Activated CD4-positive, alpha-beta T cell treated with anti-CD3 and anti-CD28 coated beads for 24 hours (primary cell): Measurements from ENCODE around the gene SLC39A11.
"Not testable (repeated sequence)": the region's sequence is repeated elsewhere in the genome, so short reads cannot be mapped to it uniquely, and the experiment has no call there.

Experiments
- DNase-seq, 2 donors: peaks; one replicate each; pipeline ENCODE4 v3.0.0-alpha.2; 2020; ENCODE audit warnings: low read depth in 2 of 2

SLC39A11 gene

DNA sequence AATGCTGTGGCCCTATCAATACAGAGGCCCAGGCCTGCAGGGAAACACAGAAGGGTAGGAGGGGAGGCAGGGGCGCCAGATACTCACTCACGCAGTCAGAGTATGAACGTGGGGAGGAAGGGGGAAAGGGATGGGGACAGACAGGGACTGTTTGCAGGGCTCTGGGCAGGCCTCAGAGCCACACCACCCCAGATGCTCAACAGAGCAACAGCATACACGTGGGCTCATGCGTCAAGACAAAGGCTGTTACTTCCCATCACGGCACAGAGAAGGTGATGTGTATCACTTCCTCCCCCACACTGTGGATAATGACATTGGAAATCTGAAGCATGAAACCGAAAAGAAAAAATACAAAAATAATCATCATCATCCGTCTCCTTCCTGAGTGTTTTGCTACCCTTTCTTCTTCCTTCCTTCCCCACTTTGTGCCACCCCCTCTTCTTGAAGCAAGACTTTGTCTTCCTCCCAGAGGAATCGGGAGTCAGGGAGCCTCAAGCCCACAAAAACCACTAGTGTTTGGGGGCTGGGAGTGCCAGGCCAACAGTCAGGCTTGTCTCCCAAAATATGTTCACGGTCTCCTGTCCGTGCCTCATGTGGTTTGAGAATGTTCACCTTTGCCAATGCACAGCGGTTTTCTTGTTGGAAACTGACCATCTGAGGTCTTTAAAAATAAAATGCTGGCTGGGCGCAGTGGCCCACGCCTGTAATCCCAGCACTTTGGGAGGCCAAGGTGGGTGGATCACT, 20.1 kb downstream of the SLC39A11 start:
- no peak for DNase-seq

GRCh38 chr17:73071066-73071999, 21.2 kb downstream of the SLC39A11 start:
- DNase-seq = no peak

DNA sequence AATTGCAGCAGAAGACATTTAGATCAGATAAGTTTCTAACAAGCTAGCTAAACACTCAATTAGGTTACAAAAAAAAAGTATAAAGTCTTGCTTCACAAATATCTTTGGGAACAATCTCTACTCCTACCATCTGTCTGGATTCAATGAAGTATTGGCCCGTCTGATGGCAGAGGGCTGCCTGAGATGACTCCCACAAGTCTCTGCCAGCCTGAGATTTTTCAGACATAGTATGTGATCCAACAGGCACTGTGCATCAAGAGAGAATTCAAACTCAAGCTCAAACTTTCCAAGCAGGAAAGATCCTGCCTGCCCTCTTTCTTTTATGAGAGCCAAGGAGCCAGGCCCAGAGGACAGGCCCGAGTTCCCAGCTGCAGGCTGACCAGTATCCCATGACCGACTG, 22.6 kb downstream of the SLC39A11 start:
- no peak for DNase-seq

DNA sequence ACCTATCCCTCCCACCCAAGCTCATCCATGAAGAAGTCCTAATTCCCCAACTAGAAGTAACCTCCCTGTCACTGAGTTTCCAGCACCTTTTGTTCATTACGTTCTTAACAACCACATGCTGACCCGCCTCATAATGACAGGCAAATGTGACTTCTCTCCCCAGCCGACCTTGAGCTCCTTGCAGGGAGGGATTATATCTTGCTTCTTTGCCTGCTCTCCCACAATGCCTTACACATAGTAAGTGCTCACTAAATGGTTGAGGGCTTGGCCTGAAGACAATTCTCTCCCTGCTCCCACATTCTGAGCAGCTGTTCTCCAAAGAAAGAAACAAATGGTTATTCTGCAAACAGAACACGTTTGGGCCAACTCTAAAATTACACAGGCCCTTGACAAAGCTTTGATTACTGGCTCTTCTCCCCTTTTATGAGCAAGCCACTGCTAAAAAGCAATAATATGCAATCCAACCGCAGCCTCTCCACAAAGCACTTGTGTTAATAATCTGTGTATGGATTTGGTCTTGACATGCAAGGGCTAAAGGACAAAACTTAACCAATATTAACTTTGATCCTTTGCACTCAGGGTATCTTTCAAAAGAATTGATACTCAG, 23.2 kb downstream of the SLC39A11 start:
- DNase-seq = no peak

DNA sequence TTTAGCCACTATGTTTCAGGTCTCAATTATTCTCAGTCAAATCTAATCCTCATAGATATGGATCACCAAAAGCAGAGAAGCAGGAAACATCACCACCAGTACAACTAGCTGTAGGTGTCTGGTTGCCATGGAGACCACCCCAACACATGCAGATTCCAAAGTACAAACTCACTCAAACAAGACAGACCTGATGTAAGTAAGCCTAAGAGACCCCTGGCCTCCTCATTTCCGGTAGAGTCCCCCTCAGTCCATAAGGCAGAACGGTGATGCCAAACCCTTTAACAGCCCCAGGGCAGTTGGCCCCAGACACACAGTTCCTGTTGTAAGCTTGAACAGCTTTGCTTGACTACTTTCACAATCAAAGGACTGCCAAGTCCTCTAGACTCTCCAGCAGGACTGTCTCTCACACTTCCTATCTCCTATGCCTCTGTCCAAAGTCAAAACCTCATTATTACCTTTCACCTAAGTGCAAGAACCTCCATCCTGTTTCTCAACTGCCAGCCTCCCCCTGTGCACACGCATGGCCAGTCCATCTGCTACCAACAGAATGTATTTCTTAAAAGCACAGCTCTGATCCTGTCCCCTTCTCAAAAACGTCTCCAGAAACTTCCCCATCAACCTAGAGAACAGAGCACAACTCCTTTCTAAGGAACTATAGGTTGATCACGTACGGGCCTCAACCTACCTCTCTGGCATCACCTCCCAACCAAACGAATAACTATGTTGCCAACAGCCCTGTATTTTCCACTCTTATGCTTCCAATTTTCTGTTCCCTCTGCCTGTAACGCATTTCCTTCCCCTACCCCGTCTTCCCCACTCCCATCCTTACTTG, 23.9 kb downstream of the SLC39A11 start:
- DNase-seq = no peak

GRCh38 chr17:73067699-73068098, 24.8 kb downstream of the SLC39A11 start:
- DNase-seq = not testable (repeated sequence)

DNA sequence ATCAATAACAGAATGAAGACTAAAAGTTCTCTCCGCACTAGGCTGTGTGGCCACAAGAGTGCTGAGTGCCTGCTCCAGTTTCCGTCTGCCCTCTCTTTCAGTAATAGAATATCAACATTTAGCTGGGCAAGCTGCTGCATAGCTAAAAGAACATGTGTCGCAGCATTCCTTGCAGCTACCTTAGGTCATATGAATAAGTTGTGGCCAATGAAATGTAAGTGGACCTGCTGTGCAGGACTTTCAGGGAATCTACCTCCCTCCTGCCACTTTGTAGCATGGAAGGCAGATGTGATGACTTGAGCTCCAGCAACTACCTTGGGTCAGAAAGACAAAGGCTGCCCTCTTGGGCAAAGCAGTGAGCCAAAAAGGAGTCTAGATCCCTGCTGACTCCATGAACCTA, 25.4 kb downstream of the SLC39A11 start:
- DNase-seq = no peak

DNA sequence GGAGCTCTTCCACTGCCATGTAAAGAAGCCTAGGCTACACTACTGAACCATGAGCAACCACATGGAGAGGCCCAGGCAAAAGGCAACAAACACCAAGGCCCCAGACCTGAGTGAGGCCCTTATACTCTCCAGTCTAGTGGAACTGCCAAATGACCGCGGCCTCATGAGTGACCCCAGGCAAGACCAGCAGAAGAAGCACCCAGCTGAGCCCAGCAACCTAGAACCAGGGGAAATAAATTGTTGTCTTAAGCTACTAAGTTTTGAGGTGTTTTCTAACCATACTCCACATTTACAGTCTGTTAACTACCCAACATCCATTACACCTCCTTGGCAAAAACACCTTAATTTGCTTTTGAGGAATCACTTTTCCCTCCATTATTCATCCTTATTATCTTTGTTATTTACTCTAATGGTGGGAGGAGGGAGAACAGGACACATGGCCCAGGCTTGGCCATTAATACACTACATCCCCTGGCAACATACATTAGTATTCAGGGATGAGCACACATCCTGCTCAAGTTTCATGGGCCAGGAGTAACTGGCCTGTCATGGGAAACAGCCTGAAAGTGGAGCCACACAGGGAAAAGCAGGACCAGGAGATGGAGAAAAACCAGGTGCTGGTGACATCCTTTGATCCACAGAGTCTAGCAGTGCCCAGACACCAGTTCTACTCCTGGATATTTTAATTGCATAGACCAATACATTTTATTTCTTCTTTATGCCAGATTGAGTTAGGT, 26.2 kb downstream of the SLC39A11 start:
- no peak for DNase-seq

GRCh38 chr17:73065376-73065775, 27.1 kb downstream of the SLC39A11 start:
- DNase-seq = no peak

- no peak for DNase-seq
Observed at GRCh38 chr17:73064084-73064938, 28.2 kb downstream of the SLC39A11 start.

DNA sequence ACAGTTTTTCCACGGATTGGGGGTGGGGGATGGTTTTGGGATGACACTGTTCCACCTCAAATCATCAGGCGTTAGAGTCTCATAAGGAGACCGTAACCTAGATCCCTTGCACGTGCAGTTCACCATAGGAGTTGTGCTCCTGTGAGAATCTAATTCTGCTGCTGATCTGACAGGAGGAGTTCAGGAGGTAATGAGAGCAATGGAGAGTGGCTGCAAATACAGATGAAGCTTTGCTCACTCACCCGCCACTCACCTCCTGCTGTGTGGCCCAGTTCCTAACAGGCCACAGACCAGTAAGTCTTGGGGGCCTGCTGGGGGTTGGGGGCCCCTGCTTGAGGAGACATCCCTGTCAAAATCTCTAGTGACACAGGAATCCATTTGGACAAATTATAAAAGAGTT, 29.8 kb downstream of the SLC39A11 start:
- no peak for DNase-seq

GRCh38 chr17:73061161-73061560, 31.3 kb downstream of the SLC39A11 start:
- no peak for DNase-seq

GRCh38 chr17:73060721-73061120, 31.8 kb downstream of the SLC39A11 start:
- DNase-seq = no peak

DNA sequence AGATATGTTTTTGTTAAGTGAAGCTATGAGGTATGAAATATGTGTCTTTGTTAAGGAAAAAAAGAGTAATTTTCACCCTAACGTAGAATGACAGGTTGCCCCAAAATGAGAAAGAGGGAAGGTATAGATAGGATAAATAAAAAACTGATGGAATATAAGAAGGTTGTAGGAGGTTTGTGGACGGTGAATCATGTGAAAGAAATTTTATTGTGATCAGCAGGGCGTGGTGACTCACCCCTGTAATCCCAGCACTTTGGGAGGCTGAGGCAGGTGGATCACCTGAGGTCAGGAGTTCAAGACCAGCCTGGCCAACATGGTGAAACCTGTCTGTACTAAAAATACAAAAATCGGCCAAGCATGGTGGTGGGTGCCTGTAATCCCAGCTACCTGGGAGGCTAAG, 32.8 kb downstream of the SLC39A11 start:
- DNase-seq = not testable (repeated sequence)

DNA sequence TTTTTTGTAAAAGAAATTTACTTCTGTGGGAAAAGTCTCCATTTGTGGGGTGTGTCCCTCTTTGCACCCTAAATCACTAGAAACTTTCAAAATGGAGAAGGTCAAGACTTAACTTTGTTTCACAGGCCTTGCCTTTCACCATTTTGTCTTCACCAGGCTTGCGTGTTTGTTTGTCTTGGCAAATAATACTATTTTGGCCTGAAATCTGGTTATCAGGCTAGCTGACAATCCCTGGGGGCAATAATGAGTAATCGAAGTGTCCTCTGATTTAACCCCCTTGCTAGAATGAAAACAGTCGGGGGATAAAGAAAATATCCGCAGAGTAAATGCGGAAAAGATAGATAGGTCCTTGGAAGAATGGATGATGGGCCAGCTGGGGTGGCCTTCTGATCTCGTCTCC, 34.5 kb downstream of the SLC39A11 start:
- DNase-seq = no peak

DNA sequence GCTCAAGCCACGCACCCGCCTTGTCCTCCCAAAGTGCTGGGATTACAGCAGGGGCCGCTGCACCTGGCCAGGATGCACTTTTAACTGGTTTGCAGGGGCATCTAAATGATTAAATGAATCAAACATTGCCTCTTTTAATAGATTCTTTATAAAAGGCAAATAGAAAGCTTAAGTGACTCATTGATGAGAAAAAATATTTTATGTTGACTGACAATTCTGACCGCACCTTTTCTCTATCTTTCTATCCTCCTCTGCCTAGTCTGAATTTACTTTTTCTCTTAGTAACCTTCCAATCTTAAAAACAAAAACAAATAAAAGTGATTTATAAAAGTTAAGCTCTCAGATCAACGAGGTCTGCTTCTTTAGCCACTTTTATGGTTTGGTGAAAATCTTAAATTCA, 35.3 kb downstream of the SLC39A11 start:
- DNase-seq = no peak

GRCh38 chr17:73052923-73053322, 39.6 kb downstream of the SLC39A11 start:
- no peak for DNase-seq

- DNase-seq = no peak
Observed at GRCh38 chr17:73050797-73051196, 41.7 kb downstream of the SLC39A11 start.

DNA sequence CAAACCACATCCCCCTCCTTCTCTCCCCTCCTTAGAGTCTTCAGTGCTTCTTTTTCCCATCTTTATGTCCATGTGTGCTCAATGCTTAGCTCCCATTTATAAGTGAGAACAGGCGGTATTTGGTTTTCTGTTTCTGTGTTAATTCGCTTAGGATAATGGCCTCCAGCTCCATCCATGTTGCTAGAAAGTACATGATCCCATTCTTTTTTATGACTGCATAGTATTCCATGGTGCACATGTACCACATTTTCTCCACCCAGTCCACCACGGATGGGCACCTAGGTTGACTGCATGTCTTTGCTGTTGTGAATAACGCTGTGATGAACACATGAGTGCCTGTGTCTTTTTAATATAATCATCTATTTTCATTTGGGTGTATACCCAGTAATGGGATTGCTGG, 44.3 kb downstream of the SLC39A11 start:
- DNase-seq = no peak

DNA sequence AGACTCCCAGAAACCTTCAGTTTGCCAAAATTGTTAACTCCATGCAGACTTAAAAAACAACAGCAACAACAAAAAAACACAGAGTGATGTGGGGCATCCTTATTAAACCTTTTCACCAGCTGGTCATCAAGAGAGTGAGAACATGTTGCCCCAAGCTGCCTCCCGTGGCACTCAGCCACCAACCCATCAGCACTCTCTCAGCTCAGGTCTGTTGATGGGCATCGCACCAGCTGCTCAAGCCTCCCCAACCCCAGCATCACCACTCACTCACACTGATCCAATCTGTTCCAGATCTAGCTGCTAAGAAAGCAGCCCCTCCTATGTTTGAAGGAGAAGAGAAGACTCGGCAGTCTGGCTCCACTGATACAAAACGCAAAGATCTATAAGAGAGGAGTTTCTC, 46.8 kb downstream of the SLC39A11 start:
- DNase-seq = no peak
